NT2/D1 (cell line): Measurements from ENCODE around the gene TNK1.

Experiments used
- DNase-seq: peaks from one replicate; pipeline ENCODE4 v3.0.0-alpha.2; 2011; ENCODE audit warnings: low read depth, low spot score
- H3K27me3 ChIP-seq: 2 replicates; pipeline ENCODE4 v1.6.0; 2011; ENCODE audit warnings: mild to moderate bottlenecking; ENCODE audit not compliant: insufficient read length, insufficient read depth
- H3K36me3 ChIP-seq: 2 replicates; pipeline ENCODE4 v1.6.1; 2011; ENCODE audit warnings: mild to moderate bottlenecking, low read length, mixed read lengths; ENCODE audit not compliant: insufficient read depth, insufficient read length
- H3K4me1 ChIP-seq: 2 replicates; pipeline ENCODE4 v1.5.1; 2011; ENCODE audit not compliant: insufficient read depth, insufficient read length
- H3K4me3 ChIP-seq: 2 replicates; pipeline ENCODE4 v1.5.1; 2011; ENCODE audit warnings: low read depth; ENCODE audit not compliant: insufficient read length
- H3K9ac ChIP-seq: 2 replicates; pipeline ENCODE4 v1.6.0; 2011; ENCODE audit warnings: low read depth; ENCODE audit not compliant: insufficient read length
- H3K9me3 ChIP-seq: 2 replicates; pipeline ENCODE4 v1.5.1; 2011; ENCODE audit warnings: mild to moderate bottlenecking, low read length; ENCODE audit not compliant: insufficient read depth
- SUZ12 ChIP-seq: IDR thresholded peaks from 2 replicates; pipeline ENCODE4 v1.6.1; 2011; ENCODE audit not compliant: insufficient read length, insufficient read depth; ENCODE audit errors: extremely low read depth
- YY1 ChIP-seq: IDR thresholded peaks from 2 replicates; pipeline ENCODE4 v1.6.1; 2011; ENCODE audit not compliant: insufficient read length, insufficient read depth
- ZNF274 ChIP-seq: IDR thresholded peaks from 2 replicates; pipeline ENCODE4 v1.6.1; 2011; ENCODE audit warnings: mild to moderate bottlenecking, low read depth, low read length

The TNK1 gene

GRCh38 chr17:7393613-7394451, 12.9 kb downstream of the TNK1 start:
- TF ChIP-seq YY1, result no peak
- TF ChIP-seq SUZ12, result no peak
- no peak for DNase-seq
- Histone ChIP-seq H3K36me3 (peaks cover 38% of the 10 kb centered on the region), H3K9me3 (no peaks in the 10 kb centered on the region), H3K4me1 (peaks cover 9% of the 10 kb centered on the region), H3K27me3 (no peaks in the 10 kb centered on the region), H3K9ac (peak overlapping the region; percentile 76), H3K4me3 (peak overlapping the region; percentile 58)

- Histone ChIP-seq H3K9me3 (no peaks in the 10 kb centered on the region), H3K4me3 (peak within 1 kb of the TSS; percentile 58), H3K4me1 (peaks cover 9% of the 10 kb centered on the region), H3K36me3 (peaks cover 30% of the 10 kb centered on the region), H3K27me3 (no peaks in the 10 kb centered on the region), H3K9ac (peak within 1 kb of the TSS; percentile 76)
- TF ChIP-seq YY1, result no peak
- no peak for TF ChIP-seq ZNF274
- TF ChIP-seq SUZ12, result no peak
- peak; percentile 67 for DNase-seq
Observed at GRCh38 chr17:7394452-7395191, 13.7 kb downstream of the TNK1 start, which contains the start of gene PLSCR3. Gene PLSCR3, minus strand, starts transcription at chr17:7394525. Its CDS starts 415 bp downstream, at chr17:7394110.

- no peak for DNase-seq
- TF ChIP-seq SUZ12, result no peak
- TF ChIP-seq ZNF274, result no peak
- no peak for TF ChIP-seq YY1
Observed at GRCh38 chr17:7396147-7396546, 15.3 kb downstream of the TNK1 start.

DNA sequence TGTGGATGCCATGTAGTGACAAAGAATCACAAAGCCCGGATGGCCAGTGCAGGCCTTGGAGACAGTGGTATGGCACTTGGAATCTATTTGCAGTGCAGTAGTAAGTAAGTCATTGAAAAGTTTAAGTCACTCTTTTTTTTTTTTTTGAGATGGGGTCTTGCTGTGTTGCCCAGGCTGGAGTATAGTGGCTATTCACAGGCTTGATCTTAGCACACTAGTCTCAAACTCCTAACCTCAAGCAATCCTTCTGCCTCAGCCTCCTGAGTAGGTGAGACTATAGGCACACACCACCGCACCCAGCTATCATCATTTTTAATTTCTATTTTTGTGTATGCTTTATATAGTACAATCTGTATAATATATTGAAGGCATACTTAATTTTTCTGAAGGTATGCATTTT, 17.7 kb downstream of the TNK1 start:
- Histone ChIP-seq H3K4me1 (no peaks in the 10 kb centered on the region), H3K9me3 (no peaks in the 10 kb centered on the region), H3K36me3 (peaks cover 7% of the 10 kb centered on the region), H3K9ac (no peak overlapping the region), H3K27me3 (no peaks in the 10 kb centered on the region), H3K4me3 (no peak overlapping the region)
- no peak for DNase-seq
- no peak for TF ChIP-seq SUZ12
- no peak for TF ChIP-seq ZNF274
- no peak for TF ChIP-seq YY1

More at GRCh38 chr17:7396147-7396546, 15.3 kb downstream of the TNK1 start:
- no peaks in the 10 kb centered on the region for H3K27me3 ChIP-seq
- peaks cover 15% of the 10 kb centered on the region for H3K36me3 ChIP-seq
- no peak overlapping the region for H3K9ac ChIP-seq
- H3K4me1 ChIP-seq, result peaks cover 1% of the 10 kb centered on the region
- no peaks in the 10 kb centered on the region for H3K9me3 ChIP-seq
- H3K4me3 ChIP-seq, result no peak overlapping the region

DNA sequence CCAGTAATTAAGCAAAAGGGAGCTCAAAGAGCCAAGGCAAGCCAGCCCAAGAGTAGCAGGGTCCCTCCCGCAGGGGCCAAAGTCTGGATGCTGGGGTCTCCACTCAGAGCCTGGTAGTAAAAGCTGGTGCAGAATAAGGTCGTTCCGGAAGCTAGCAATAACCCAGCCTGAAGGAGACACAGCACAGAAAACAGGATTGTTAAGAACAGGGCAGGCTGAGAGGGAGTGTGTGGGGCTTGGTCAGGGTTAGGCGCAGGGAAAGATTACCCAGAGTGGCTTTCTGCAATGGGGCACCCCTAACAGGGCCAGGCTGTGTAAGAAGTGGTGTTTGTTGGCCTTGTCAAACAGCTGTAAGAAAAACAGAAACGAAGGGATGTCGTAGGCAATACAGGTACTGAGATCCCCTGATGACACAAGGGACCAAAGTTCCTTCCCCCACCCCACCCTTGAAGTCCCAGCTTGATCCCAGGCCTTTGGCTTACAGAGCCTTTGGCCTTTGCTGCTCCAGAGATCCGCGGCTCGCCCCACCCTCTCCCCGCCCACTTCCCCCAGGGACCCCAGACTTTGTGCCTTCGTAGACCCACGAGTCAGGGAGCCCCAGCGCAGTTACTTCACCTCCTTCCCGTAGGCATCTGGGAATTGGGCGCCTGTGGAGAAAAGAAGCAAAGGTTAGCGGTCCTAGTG, 22.3 kb downstream of the TNK1 start:
- H3K9me3 ChIP-seq, result no peaks in the 10 kb centered on the region
- no peak for DNase-seq
- no peaks in the 10 kb centered on the region for H3K27me3 ChIP-seq
- no peaks in the 10 kb centered on the region for H3K4me1 ChIP-seq
- H3K9ac ChIP-seq, result peak overlapping the region; percentile 90
- peaks cover 7% of the 10 kb centered on the region for H3K36me3 ChIP-seq
- peak overlapping the region; percentile 68 for H3K4me3 ChIP-seq
- TF ChIP-seq ZNF274 (no peak), YY1 (no peak), SUZ12 (no peak)

GRCh38 chr17:7403727-7403976, 22.8 kb downstream of the TNK1 start:
- Histone ChIP-seq H3K4me3 (peak overlapping the region; percentile 68), H3K9ac (peak overlapping the region; percentile 90), H3K36me3 (peaks cover 9% of the 10 kb centered on the region), H3K27me3 (no peaks in the 10 kb centered on the region), H3K4me1 (no peaks in the 10 kb centered on the region), H3K9me3 (no peaks in the 10 kb centered on the region)
- TF ChIP-seq ZNF274, result no peak
- TF ChIP-seq SUZ12, result no peak
- TF ChIP-seq YY1, result no peak
- no peak for DNase-seq

DNA sequence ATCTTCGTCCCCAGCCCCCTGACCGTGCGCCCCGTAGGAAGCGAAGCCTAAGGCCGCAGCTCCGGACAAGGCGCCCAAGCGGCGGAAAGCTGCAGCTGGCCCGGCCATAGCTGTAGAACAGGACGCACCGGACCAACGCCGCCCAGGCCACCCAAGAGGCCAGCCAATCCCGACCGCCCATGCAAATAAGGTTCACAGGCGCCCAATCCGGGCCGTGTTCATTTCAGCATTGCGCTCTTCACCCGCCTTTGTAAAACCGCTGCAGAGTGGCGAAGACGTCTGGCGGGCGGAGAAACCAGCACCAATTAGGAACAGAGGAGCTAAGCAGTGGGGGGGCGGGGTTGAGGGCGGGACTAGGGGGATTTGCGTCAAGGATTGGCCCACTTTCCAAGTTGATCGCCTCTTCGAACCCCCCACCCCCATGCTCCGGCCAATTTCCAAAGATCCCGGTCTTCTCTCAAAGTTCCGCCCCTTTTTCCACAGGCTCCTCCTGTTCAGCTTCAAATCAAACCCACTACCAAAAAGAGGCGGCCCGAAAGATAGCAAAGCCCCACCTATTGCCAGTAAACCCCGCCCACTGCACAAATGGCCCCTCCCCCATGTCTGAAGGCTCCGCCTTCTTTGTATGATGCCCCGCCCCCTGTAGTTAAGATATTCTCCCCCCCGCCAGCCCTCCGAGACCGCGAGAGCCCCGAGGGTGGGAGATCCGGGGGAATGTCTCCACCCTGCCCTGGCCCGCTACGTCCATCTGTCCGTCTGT, 23.3 kb downstream of the TNK1 start, which contains the start of gene TMEM256:
TMEM256 (minus strand) TSS at position 121 of the 760 bp plus-strand sequence; CDS start at position 108, 13 bp downstream.
- H3K4me3 ChIP-seq, result peak within 1 kb of the TSS; percentile 78
- peak; percentile 95 for DNase-seq
- peaks cover 14% of the 10 kb centered on the region for H3K36me3 ChIP-seq
- H3K9me3 ChIP-seq, result no peaks in the 10 kb centered on the region
- H3K27me3 ChIP-seq, result no peaks in the 10 kb centered on the region
- H3K9ac ChIP-seq, result peak within 1 kb of the TSS; percentile 90
- H3K4me1 ChIP-seq, result no peaks in the 10 kb centered on the region
- TF ChIP-seq ZNF274 (no peak), YY1 (peak; percentile 26)
